Bronchial epithelial cell (primary cell): Measurements from ENCODE around the gene THADA. TPM values are rescaled to one million over a fixed set of nuclear protein-coding genes. Genes with fewer than 3 reads are reported as not detected.

Source experiments
- DNase-seq: peaks from one replicate; pipeline ENCODE4 v3.0.0-alpha.2; 2010; ENCODE audit warnings: low read depth
- FAIRE-seq: peaks from 2 replicates; lab custom pipeline; 2011; peaks lifted over from hg19 to GRCh38; lab: Jason Lieb, UNC
- H3K27me3 ChIP-seq: 2 replicates; pipeline ENCODE4 v1.5.1; 2011; ENCODE audit warnings: low read length; ENCODE audit not compliant: control insufficient read depth, insufficient read depth
- H3K36me3 ChIP-seq: 2 replicates; pipeline ENCODE4 v1.5.1; 2011; ENCODE audit warnings: low read length; ENCODE audit not compliant: control insufficient read depth, insufficient read depth
- H3K4me3 ChIP-seq: 2 replicates; pipeline ENCODE4 v1.5.1; 2011; ENCODE audit warnings: mild to moderate bottlenecking, low read depth, low read length, control low read depth
- CTCF ChIP-seq: IDR thresholded peaks from 2 replicates; pipeline ENCODE4 v1.5.1; 2011; ENCODE audit warnings: mild to moderate bottlenecking, moderate library complexity, low read length, control low read depth, inconsistent platforms; ENCODE audit not compliant: insufficient read depth, severe bottlenecking
- total RNA-seq: library from RNA; depleted of rRNA; stranded (reverse); fragments of >200 nt; gene quantifications from 2 replicates; pipeline ENCODE4 v1.2.1, GENCODE V29; 2014

The THADA gene
- total RNA-seq, 1 donor from 2014 or later: 25.8 TPM

- H3K27me3 ChIP-seq: no peaks in the 10 kb centered on the region
- H3K36me3 ChIP-seq: no peaks in the 10 kb centered on the region
- no peak for TF ChIP-seq CTCF
- DNase-seq (no peak), FAIRE-seq (no peak)
- no peak overlapping the region for H3K4me3 ChIP-seq
These were observed 288.8 kb downstream of the THADA start for GRCh38 chr2:43307046-43307445.

GRCh38 chr2:43306197-43306596 is 289.6 kb downstream of the THADA start:
- no peak for TF ChIP-seq CTCF
- H3K36me3 ChIP-seq: no peaks in the 10 kb centered on the region
- no peak overlapping the region for H3K4me3 ChIP-seq
- H3K27me3 ChIP-seq: no peaks in the 10 kb centered on the region
- no peak for DNase-seq
- FAIRE-seq: no peak

GRCh38 chr2:43305517-43305916 is 290.3 kb downstream of the THADA start:
- TF ChIP-seq CTCF: no peak
- DNase-seq (no peak), FAIRE-seq (no peak)
- Histone ChIP-seq H3K36me3 (no peaks in the 10 kb centered on the region), H3K27me3 (no peaks in the 10 kb centered on the region), H3K4me3 (no peak overlapping the region)

GRCh38 chr2:43305012-43305411 is 290.8 kb downstream of the THADA start:
- H3K36me3 ChIP-seq: no peaks in the 10 kb centered on the region
- TF ChIP-seq CTCF: no peak
- no peaks in the 10 kb centered on the region for H3K27me3 ChIP-seq
- H3K4me3 ChIP-seq: no peak overlapping the region
- FAIRE-seq (no peak), DNase-seq (peak; percentile 56)

- no peak for FAIRE-seq
- Histone ChIP-seq H3K36me3 (no peaks in the 10 kb centered on the region), H3K27me3 (no peaks in the 10 kb centered on the region), H3K4me3 (no peak overlapping the region)
- TF ChIP-seq CTCF: no peak
- no peak for DNase-seq
These were observed 291.9 kb downstream of the THADA start for GRCh38 chr2:43303889-43304288.

- FAIRE-seq: no peak
- no peaks in the 10 kb centered on the region for H3K36me3 ChIP-seq
- no peaks in the 10 kb centered on the region for H3K27me3 ChIP-seq
- TF ChIP-seq CTCF: no peak
- DNase-seq: no peak
- no peak overlapping the region for H3K4me3 ChIP-seq
These were observed 292.8 kb downstream of the THADA start for GRCh38 chr2:43302961-43303494.
